Measurements from ENCODE around the gene PBRM1. TPM values are rescaled to one million over a fixed set of nuclear protein-coding genes. Genes with fewer than 3 reads are reported as not detected.

The PBRM1 gene
- total and polyA plus RNA-seq, 4 donors: 7.1 to 65.7 (median 38.7) TPM

GRCh38 chr3:52703341-52703740 lies 17.6 kb upstream of the PBRM1 start:
- WGBS: 95% methylated on average over 7 of the region's 7 CpGs
- Histone ChIP-seq H3K27me3 (ENCODE audit: control insufficient read depth in 4 of 4, insufficient read depth in 4 of 4, low read length in 3 of 4) (no peaks in the 10 kb centered on the region), H3K36me3 (ENCODE audit: control insufficient read depth in 4 of 4, insufficient read depth in 3 of 4, low read depth in 1 of 4, low read length in 3 of 4) (peaks cover 0 to 14% (median 3%) of the 10 kb centered on the region in 4 donors), H3K27ac (ENCODE audit: low read depth in 1 of 2, low read length in 2 of 2) (no peak overlapping the region), H3K9me3 (ENCODE audit: control insufficient read depth in 4 of 4, low read length in 3 of 4) (no peaks in the 10 kb centered on the region), H3K4me1 (ENCODE audit: control insufficient read depth in 4 of 4, insufficient read depth in 4 of 4, low read length in 3 of 4) (peaks cover 2 to 38% (median 26%) of the 10 kb centered on the region in 4 donors), H3K9ac (ENCODE audit: low read depth in 1 of 2, low read length in 2 of 2) (no peak overlapping the region), H3K4me3 (ENCODE audit: low read depth in 1 of 3, low read length in 3 of 3) (peak overlapping the region in 1 of 3 donors; percentile 84)
- TF ChIP-seq RXRA (IDR thresholded peaks at IDR 0.05) (no peak), ATF3 (IDR thresholded peaks at IDR 0.05) (no peak), FOXA1 (IDR thresholded peaks at IDR 0.05) (no peak), FOXA2 (IDR thresholded peaks at IDR 0.05) (no peak), RAD21 (IDR thresholded peaks at IDR 0.05) (no peak), SP1 (IDR thresholded peaks at IDR 0.05) (no peak), ZBTB33 (IDR thresholded peaks at IDR 0.05) (no peak), HNF4A (conservative IDR thresholded peaks at IDR 0.05) (no peak), CTCF (IDR thresholded peaks at IDR 0.05; ENCODE audit: low read depth, low read length, missing input control) (no peak), YY1 (IDR thresholded peaks at IDR 0.05) (no peak), REST (IDR thresholded peaks at IDR 0.05) (no peak), TAF1 (conservative IDR thresholded peaks at IDR 0.05) (no peak), MAX (IDR thresholded peaks at IDR 0.05) (no peak), EGR1 (IDR thresholded peaks at IDR 0.05; ENCODE audit: low read depth in 2 of 2) (no peak), JUND (IDR thresholded peaks at IDR 0.05) (no peak), HNF4G (IDR thresholded peaks at IDR 0.05) (no peak), NR2F2 (IDR thresholded peaks at IDR 0.05) (no peak), GABPA (IDR thresholded peaks at IDR 0.05 in 1 of 2, conservative IDR thresholded peaks at IDR 0.05 in 1 of 2) (no peak)
- peak; percentile 4 for DNase-seq (ENCODE audit: low spot score)

Data from liver (tissue), 9 donors.